KMS-11 (cell line): ENCODE results near the gene EFCAB6.

Experiments used
- H2AFZ ChIP-seq: fragments of 200-600 bp; sonication (generic); 2 replicates; pipeline ENCODE4 v1.6.1; 2016; ENCODE audit warnings: antibody characterized with exemption, mixed run types, low read depth
- H3K27ac ChIP-seq: fragments of 200-600 bp; sonication (generic); 2 replicates; pipeline ENCODE4 v1.6.1; 2016; ENCODE audit warnings: mild to moderate bottlenecking, mixed run types
- H3K27me3 ChIP-seq: fragments of 200-600 bp; sonication (generic); 2 replicates; pipeline ENCODE4 v1.6.1; 2017; ENCODE audit warnings: mild to moderate bottlenecking, low read depth, mixed run types, moderate library complexity; ENCODE audit not compliant: insufficient read depth
- H3K36me3 ChIP-seq: fragments of 200-600 bp; sonication (generic); 2 replicates; pipeline ENCODE4 v1.6.1; 2017; ENCODE audit warnings: mild to moderate bottlenecking, mixed run types; ENCODE audit not compliant: insufficient read depth
- H3K4me1 ChIP-seq: fragments of 200-600 bp; sonication (generic); 2 replicates; pipeline ENCODE4 v1.6.1; 2016; ENCODE audit warnings: mild to moderate bottlenecking, low read depth, mixed run types; ENCODE audit not compliant: poor library complexity, severe bottlenecking
- H3K4me2 ChIP-seq: fragments of 200-600 bp; sonication (generic); 2 replicates; pipeline ENCODE4 v1.7.0; 2016; ENCODE audit warnings: mild to moderate bottlenecking, mixed run types
- H3K4me3 ChIP-seq: fragments of 200-600 bp; sonication (generic); IDR thresholded peaks from 2 replicates; pipeline ENCODE4 v1.6.1; 2017; ENCODE audit warnings: low read depth, low read length, mixed read lengths; ENCODE audit not compliant: insufficient read depth
- H3K79me2 ChIP-seq: fragments of 200-600 bp; sonication (generic); 2 replicates; pipeline ENCODE4 v1.6.1; 2016; ENCODE audit warnings: low read depth, mixed run types; ENCODE audit not compliant: insufficient read depth
- H3K9ac ChIP-seq: fragments of 200-600 bp; sonication (generic); 2 replicates; pipeline ENCODE4 v1.6.1; 2016; ENCODE audit warnings: mild to moderate bottlenecking, mixed run types
- H4K20me1 ChIP-seq: fragments of 200-600 bp; sonication (generic); 2 replicates; pipeline ENCODE4 v1.6.1; 2016; ENCODE audit warnings: mild to moderate bottlenecking, mixed run types; ENCODE audit not compliant: insufficient read depth
- TF ChIP-seq, protein P1 (sequence below): fragments of 200-600 bp; sonication (generic); conservative IDR thresholded peaks from 2 replicates; pipeline ENCODE4 v1.6.1; 2017; ENCODE audit warnings: low read depth, mild to moderate bottlenecking, antibody characterized with exemption, low read length, moderate library complexity, mixed read lengths

EFCAB6 gene

DNA sequence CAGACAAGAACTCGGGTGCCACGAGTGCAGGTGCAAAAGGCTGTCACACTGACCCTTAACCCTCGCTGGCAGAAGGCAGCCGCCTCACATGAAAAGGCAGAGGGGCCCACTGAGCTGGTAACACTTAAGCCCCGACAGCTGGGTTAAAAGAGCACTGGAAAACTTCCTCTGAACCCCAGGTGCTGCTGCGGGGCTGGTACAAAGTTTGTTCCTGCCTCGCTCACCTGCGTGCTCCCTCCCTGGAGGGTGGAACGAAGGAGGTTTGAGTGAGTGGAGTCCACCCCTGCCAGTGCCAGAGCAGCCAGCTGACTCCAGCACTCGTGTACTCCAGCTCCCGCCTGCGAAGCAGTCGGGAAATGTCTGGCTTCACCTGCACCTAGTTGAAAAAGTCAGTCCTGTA is 37.6 kb upstream of the EFCAB6 start:
- H3K36me3 ChIP-seq = no peaks in the 10 kb centered on the region
- no peaks in the 10 kb centered on the region for H4K20me1 ChIP-seq
- no peak overlapping the region for H3K9ac ChIP-seq
- H3K4me2 ChIP-seq = no peak overlapping the region
- no peak overlapping the region for H2AFZ ChIP-seq
- peaks cover 30% of the 10 kb centered on the region; the same call in 1 of the 2 replicates for H3K27me3 ChIP-seq
- H3K27ac ChIP-seq = no peak overlapping the region
- no peaks in the 10 kb centered on the region for H3K79me2 ChIP-seq
- TF ChIP-seq, protein P1, sequence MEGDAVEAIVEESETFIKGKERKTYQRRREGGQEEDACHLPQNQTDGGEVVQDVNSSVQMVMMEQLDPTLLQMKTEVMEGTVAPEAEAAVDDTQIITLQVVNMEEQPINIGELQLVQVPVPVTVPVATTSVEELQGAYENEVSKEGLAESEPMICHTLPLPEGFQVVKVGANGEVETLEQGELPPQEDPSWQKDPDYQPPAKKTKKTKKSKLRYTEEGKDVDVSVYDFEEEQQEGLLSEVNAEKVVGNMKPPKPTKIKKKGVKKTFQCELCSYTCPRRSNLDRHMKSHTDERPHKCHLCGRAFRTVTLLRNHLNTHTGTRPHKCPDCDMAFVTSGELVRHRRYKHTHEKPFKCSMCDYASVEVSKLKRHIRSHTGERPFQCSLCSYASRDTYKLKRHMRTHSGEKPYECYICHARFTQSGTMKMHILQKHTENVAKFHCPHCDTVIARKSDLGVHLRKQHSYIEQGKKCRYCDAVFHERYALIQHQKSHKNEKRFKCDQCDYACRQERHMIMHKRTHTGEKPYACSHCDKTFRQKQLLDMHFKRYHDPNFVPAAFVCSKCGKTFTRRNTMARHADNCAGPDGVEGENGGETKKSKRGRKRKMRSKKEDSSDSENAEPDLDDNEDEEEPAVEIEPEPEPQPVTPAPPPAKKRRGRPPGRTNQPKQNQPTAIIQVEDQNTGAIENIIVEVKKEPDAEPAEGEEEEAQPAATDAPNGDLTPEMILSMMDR = no peak
- H3K4me3 ChIP-seq = no peak overlapping the region
- no peaks in the 10 kb centered on the region for H3K4me1 ChIP-seq

DNA sequence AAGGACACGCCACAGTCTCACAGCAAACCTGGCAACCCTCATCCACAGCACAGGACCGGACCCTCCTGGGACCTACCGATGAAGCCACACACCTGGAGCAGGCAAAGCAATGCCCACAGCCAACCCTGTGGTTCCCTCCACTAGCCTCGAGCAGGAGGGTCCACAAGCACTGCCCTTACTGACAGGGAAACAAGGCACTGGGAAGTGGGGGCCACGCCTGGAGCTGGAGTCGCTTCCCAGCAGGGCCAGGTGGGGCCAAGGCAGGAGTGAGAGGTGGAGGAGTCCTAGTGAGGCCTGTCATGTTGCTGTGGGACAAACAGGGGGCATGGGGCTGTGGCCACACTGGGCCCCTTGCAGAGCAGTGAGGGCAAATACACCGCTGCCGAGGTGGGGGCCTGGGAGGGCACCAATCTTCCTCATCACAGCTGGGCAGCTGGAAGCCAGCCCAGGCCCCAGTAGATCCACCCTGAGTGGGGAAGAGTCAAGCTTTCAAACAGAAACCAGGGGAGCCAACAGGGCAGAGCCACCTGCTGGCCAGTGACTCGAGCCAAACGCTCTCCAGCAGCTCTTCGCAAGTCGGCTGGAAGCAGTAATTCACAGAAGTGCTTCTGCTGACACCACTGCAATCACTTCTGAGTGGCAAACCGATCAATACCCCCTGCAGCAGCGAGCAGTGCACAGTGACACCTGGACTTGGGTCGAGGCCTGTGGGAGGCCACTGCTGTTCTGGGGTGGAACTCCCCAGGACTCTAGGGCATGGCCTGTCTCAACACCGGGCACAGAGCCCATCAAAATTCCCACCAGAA is 36.5 kb upstream of the EFCAB6 start:
- no peak overlapping the region for H3K27ac ChIP-seq
- no peak overlapping the region for H3K9ac ChIP-seq
- H3K4me3 ChIP-seq = no peak overlapping the region
- H2AFZ ChIP-seq = no peak overlapping the region
- no peaks in the 10 kb centered on the region for H3K4me1 ChIP-seq
- peaks cover 38% of the 10 kb centered on the region for H3K27me3 ChIP-seq
- no peaks in the 10 kb centered on the region for H4K20me1 ChIP-seq
- no peaks in the 10 kb centered on the region for H3K36me3 ChIP-seq
- no peak overlapping the region for H3K4me2 ChIP-seq
- TF ChIP-seq, protein P1 = no peak
- no peaks in the 10 kb centered on the region for H3K79me2 ChIP-seq

DNA sequence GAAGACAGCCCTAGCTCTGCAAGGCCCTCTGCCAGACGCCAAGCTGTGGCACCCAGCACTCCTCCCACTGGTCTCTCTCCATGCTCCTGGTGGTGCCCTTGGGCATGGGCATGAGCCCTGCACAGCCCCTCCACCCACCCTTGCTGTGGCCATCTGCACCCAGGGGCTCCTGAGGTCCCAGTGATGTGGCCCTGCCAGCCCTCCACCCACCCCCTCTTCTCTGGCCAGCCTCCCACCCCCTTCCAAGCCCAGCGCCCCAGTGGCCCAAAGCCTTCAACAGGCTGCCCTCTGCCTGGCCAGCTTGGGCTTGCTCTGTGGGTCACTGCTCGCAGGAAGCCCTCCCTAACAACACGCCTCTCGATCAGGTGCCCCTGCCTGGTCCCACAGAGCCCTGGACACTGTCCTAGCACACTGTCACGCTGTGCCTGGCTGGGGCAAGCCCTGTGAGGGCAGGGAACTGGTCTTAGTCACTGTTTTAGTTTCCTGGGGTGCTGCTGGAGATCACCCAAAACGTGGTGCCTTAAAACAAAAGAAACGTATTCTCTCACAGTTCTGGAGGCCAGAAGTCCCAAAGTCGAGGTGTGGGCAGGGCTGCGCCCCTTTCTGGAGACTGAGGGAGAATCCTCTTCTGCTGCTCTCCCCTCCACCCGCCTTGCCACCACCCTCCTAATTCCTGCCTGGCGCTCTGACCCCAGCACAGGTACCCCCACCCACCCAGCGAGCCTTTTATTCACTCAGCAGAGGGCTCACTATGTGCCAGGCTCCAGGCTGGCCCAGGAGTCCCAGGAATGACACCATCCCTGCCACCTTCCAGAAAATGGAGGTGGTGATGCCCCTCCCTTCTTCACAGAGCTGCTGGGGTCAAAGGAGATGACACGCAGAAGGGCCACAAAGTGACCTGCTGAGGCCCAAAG is 35.5 kb upstream of the EFCAB6 start:
- Histone ChIP-seq H3K36me3 (no peaks in the 10 kb centered on the region), H3K9ac (no peak overlapping the region), H3K27ac (no peak overlapping the region), H3K27me3 (peaks cover 47% of the 10 kb centered on the region), H2AFZ (no peak overlapping the region), H3K4me1 (no peaks in the 10 kb centered on the region), H3K79me2 (no peaks in the 10 kb centered on the region), H3K4me2 (no peak overlapping the region), H4K20me1 (no peaks in the 10 kb centered on the region), H3K4me3 (no peak overlapping the region)
- TF ChIP-seq, protein P1 = no peak

DNA sequence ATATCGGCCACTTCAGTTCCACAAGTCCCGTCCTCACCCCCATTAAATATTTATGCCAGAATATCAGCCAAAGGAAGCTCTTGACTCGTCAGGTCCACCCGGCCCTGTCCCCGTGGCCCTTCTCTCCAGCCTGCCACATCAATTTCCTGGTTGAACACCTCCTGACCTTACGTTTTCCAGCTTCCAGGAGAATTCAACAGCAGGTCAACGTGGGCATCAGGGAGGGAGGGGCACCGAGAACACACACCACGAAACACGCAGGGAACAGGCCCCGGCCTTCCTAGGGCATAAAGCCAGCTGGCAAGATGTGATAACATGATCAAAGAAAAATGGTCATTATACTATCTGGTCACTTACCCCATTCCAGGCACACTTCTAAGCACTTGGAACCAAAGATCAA is 34.9 kb upstream of the EFCAB6 start:
- peaks cover 53% of the 10 kb centered on the region for H3K27me3 ChIP-seq

More for the DNA sequence above, 34.9 kb upstream of the EFCAB6 start:
- no peak overlapping the region for H3K4me2 ChIP-seq
- no peak overlapping the region for H3K9ac ChIP-seq
- H3K79me2 ChIP-seq = no peaks in the 10 kb centered on the region
- H3K36me3 ChIP-seq = no peaks in the 10 kb centered on the region
- no peak overlapping the region for H3K27ac ChIP-seq
- no peak overlapping the region for H3K4me3 ChIP-seq
- no peaks in the 10 kb centered on the region for H3K4me1 ChIP-seq
- TF ChIP-seq, protein P1 = no peak
- no peak overlapping the region for H2AFZ ChIP-seq
- H4K20me1 ChIP-seq = no peaks in the 10 kb centered on the region
